ENCODE data around the gene ELOVL6.

DNA sequence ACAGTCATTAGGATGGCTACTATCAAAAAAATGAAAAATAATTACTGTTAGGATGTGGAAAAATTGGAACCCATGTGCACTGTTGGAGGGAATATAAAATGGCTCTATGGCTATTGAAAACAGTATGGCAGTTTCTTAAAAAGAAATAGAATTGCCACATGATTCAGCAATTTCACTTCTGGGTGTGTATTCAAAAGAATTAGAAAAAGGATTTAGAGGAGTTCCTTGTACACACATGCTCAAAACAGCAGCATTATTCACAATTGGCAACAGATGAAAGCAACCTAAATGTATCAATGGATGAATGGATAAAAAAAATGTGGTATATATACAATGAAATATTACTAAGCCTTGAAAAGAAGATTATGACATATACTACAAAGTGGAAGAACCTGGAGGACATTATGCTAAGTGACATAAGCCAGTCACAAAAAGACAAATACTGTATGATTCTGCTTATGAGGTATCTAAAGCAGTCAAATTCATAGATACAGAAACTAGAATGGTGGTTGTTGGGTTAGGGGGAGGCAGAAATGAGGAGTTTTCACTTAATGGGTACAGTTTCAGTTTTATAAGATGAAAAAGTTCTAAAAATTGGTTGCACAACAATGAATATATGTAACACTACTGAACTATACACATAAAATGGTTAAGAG is 123.2 kb downstream of the ELOVL6 start:
- TF ChIP-seq CTCF (IDR thresholded peaks at IDR 0.05) (no peak), POLR2AphosphoS5 (IDR thresholded peaks at IDR 0.05) (no peak), POLR2A (IDR thresholded peaks at IDR 0.05) (no peak)
